Measurements from ENCODE around the gene RASAL1.

Gene RASAL1

DNA sequence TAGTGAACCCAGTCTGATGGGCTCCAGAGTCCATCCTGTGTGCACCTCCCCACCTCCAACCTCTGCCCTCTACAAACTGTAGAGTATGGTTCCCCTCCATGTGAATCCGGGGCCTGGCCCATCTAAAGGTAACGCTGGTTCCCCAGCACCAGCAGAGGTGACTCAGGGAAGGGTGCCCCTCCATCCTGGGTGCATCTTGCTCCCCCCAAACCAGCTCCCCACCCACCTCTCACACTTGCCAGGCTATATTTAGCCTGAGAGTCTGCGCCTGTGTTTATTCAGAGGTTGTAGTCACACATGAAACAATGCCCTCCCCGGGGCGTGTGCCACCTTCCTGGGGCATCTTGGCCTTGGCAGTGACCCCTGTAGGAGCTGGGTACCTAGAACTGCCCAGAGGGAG, 26.2 kb downstream of the RASAL1 start:
- H3K4me3 ChIP-seq (ENCODE audit: low read length), result no peak overlapping the region
- no peak for DNase-seq (ENCODE audit: low read depth)
- no peak for TF ChIP-seq CTCF (conservative IDR thresholded peaks at IDR 0.05; ENCODE audit: low read depth, low read length)

DNA sequence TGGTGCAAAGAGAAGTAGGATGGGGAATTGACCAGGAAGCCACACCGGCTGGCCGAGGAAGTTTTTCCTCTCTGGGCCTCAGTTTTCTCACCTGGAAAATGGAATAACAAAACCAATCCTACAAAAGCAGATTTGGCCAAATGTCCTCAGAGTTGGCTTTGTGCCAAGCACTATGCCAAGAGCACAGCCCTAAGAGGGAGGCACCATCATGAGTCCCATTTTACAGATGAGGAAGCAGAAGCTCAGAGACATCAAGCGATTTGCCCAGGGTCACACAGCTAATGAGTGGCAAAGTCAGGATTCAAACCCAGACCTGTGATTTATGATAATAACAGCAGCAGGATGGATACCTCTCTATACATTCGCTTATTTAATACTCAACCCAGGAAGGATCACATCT, 27.3 kb downstream of the RASAL1 start:
- no peak for TF ChIP-seq CTCF (conservative IDR thresholded peaks at IDR 0.05; ENCODE audit: low read depth, low read length)
- DNase-seq (ENCODE audit: low read depth), result no peak
- H3K4me3 ChIP-seq (ENCODE audit: low read length), result no peak overlapping the region

- TF ChIP-seq CTCF (conservative IDR thresholded peaks at IDR 0.05; ENCODE audit: low read depth, low read length), result no peak
- no peak overlapping the region for H3K4me3 ChIP-seq (ENCODE audit: low read length)
- DNase-seq (ENCODE audit: low read depth), result no peak
These were observed 29.2 kb downstream of the RASAL1 start for GRCh38 chr12:113106361-113106760.

DNA sequence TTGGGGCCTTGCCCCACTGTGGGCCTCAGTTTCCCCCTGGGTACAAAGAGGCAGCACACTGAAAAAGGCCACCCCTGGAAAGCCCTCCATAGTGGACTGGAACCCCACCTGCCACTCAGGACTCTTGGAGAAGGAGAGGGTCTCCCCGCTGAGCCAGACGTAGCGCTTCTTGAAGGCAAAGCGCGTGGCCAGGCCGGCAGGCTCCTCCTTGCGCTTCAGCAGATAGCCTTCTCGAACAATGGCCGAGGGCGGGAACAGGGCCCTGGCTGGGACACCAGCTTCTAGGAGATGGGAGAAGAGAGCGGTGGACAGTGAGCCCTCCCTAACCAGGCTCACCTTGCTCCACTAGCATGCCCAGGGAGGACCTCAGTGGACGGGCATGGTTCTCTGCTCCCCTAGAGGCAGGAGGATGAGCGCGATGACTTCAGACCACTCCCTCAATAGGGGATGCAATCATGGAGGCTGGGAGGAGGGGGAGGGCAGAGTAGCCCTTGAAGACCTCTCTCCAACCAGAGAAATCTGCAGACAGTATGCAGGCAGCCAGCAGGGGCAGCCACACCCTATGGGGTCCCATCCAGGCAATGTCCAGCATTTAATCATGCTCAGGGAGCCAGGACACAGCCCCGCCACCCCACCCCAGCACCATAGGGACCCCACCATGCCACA, 29.8 kb downstream of the RASAL1 start:
- H3K4me3 ChIP-seq (ENCODE audit: low read length), result no peak overlapping the region
- no peak for DNase-seq (ENCODE audit: low read depth)
- no peak for TF ChIP-seq CTCF (conservative IDR thresholded peaks at IDR 0.05; ENCODE audit: low read depth, low read length)

DNA sequence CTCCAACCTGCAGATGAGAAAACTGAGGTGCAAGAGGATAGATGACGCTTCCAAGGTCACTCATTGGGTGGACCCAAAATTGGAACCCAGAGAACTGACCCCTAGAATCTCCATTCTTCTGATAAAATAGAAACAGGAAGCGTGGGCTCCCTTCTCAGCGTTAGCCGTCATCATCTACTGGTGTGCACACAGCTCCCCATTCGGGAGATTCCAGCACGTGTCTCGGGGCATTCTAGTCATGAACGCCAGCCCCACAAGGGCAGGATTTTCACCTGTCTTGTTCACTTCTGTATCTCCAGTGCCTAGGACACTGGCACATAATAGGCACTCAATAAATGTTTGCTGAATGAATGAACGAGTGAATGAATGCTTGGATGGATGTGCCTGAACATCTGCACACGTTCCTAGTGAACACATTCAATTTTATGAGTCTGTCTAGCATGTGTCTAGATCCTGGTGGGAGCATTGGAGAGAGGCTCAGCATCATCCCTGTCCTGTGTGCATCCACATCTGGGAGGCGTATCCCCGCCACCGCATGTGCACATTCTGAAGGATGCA, 30.5 kb downstream of the RASAL1 start:
- no peak for DNase-seq (ENCODE audit: low read depth)
- TF ChIP-seq CTCF (conservative IDR thresholded peaks at IDR 0.05; ENCODE audit: low read depth, low read length), result no peak
- no peak overlapping the region for H3K4me3 ChIP-seq (ENCODE audit: low read length)

DNA sequence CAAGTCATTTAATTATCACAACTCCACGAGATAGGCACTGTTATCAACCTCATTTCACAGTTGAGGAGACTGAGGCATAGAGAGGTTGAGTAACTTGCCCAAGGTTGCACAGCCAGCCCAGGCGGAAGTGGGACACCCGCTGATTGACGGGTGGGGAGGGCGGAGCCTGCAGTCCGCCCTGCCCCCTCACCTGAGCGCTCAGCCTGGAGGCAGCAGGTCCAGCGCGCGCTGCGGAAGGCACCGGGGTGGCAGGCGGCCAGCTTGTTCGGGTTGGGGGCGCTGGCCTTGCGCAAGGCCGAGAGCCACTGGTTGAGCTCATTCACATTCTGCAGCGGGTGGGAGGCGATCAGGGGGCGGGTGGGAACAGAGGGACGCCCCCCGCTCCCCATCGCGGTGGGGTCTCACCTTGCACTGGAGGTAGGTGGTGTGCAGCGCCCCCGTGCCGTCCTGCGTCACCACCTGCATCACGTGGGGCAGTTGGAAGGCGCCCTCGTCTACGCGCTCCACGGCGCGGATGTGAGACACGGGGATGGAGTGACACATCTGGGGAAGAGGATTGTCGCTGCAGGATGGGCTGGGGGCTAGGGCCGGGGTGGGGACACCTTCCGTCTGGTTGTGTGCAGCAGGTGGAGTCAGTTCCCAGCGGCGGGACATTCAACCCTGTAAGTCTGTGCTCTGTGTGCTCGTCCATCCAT, 31.7 kb downstream of the RASAL1 start:
- peak overlapping the region; percentile 20 for H3K4me3 ChIP-seq (ENCODE audit: low read length)
- no peak for DNase-seq (ENCODE audit: low read depth)
- no peak for TF ChIP-seq CTCF (conservative IDR thresholded peaks at IDR 0.05; ENCODE audit: low read depth, low read length)

- DNase-seq (ENCODE audit: low read depth), result no peak
- no peak for TF ChIP-seq CTCF (conservative IDR thresholded peaks at IDR 0.05; ENCODE audit: low read depth, low read length)
- no peak overlapping the region for H3K4me3 ChIP-seq (ENCODE audit: low read length)
These were observed 32.8 kb downstream of the RASAL1 start for GRCh38 chr12:113102811-113103210.
